Limb (tissue), 2 donors: ENCODE measurements around the gene TAX1BP1.

Experiments
- DNase-seq, 2 donors: peaks; one replicate each; pipeline ENCODE4 v3.0.0-alpha.2; 2016; ENCODE audit errors: extremely low spot score in 2 of 2

The TAX1BP1 gene

DNA sequence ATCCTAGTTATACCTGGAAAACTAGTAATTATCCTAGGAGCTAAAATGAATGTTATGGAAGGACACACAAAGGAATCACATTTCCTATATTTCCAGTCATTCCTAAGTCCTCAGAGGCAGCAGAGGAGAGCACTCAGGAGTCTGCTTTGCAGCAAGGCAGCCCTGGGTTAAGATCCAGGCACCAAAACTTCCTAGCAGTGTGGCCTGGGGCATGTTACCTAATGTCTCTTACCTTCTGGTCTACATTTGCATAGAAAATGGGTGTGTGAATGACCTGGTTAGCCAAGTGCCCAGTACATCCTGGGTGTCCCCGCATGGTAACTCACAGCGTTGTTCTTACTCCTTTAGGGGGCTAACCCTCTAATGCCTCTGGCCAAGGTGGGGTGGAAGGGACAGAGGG is 135.9 kb downstream of the TAX1BP1 start:
- DNase-seq, result no peak

DNA sequence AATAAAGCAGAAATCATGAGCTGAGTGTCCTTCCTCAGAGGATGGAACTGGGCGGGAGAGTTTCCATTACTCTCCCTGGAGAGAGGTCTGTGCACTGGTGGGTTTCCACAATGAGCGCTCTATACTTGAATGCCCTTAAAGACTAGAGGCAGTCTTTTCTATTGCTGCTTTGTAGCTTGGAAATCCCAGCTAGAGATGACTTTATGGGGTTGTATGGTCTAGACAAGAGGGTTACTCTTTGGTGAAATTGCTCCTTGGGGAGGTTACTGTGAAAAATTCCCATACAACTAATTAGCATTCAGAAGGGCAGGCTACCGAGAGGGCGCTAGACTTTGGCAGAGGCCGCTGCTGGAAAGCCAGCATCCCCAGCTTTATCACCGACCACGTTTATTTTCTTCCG is 136.8 kb downstream of the TAX1BP1 start:
- no peak for DNase-seq
